Effector CD4-positive, alpha-beta T cell (primary cell): ENCODE data around the gene SNCA.

Experiments
- DNase-seq: peaks from one replicate; pipeline ENCODE4 v3.0.0-alpha.2; 2020

Gene SNCA

DNA sequence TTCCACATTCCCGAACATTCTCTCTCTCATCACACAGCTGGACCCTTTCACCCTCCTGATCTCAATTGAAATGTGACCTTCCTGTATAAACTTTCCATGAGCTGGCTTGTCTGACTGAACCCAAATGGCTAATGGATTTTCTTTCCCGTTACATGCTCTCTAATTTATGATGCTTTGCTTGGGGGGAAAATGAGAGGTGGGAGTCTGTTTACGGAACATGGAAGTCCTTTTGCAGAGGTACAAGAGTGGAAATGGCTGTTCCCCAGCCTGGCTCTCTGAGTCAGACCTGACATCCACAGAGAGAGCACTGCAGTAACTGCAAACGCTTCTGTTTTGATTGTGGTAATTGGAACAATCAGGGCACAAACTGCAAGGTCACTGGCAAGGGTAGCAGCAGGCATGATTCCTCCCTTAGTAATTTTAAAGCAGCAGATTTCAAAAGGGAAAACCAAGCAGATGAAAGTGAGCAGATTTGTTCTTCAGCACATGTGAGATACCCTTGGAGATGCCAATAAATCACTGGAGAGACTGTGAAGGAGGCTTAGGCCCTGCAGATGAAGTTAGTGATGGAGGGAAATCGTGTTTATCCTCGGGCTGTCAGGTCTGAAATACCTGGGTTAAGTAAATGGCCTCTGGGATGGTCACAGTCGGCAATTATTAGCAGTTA is 83.9 kb downstream of the SNCA start:
- no peak for DNase-seq

DNA sequence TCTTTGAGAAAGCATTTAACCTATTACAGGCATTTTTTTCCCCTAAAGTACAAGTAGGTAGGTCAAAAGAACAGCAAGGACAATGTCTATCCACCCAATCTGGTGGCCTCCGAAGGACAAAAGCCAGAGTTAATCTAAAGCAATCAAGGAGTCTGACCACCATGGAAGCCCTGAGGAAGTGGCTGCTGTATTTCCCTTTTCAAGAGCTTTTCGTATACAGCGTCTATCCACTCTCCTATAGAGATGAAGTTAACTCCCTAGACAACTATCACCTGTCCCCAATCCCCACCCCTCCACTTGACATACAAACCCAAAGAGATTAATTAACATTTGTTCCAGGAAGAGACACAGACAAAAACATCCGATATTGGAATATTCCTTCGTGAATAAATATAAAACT is 85.5 kb downstream of the SNCA start:
- DNase-seq: no peak

DNA sequence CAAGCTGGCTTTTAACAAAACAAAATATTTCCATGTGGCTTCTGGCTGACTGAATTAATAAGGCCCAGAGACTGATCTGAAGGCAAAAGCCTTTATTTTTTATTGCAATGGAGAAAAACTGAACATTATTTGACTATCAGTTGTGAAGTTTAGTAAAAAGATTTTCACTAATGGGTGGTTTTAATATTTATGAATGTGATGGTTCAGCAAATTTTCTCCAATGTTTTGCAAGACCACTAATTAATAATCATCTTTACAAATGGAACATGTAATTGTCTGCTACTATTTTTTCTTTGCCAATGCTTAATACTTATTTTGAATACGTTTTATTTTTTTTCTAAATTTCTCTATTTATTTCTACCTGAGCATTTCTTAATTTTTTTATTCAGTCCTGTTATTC is 90.6 kb downstream of the SNCA start:
- DNase-seq: no peak

DNA sequence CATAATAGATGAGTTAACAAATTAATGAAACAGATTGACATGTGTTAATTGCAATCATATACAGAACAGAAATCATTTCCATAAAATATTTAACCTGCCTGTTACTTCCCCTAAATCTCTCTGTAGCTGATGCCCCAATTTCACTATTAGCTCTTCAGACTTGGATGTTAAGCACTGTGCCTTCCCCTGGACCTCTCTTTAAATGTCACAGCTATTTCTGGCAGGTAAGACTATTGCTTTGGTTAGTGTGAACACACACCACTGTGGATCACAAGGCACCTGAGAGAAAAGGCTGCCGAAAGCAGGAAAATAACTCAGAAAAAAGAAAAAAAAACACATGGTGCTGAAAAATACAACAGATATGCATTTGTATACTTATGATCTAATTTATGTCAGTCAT is 91.3 kb downstream of the SNCA start:
- no peak for DNase-seq

DNA sequence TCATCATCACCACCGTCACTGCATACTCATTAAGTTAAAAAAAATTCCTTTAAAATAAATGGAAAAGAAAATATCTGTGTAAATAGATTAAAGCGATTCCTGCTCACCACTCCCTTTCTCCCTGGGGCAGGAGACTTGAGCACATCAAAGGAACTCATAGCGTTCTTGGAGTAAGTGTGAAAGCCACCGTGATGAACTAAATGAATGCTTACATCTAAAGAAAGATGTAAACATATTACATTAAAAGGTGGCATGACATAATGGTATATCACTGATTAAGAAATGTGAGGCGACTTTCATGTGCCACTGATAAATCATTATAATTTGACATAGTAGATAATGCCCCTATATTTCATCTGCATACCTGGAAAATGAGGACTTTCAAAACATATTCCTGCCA is 92.0 kb downstream of the SNCA start:
- no peak for DNase-seq

DNA sequence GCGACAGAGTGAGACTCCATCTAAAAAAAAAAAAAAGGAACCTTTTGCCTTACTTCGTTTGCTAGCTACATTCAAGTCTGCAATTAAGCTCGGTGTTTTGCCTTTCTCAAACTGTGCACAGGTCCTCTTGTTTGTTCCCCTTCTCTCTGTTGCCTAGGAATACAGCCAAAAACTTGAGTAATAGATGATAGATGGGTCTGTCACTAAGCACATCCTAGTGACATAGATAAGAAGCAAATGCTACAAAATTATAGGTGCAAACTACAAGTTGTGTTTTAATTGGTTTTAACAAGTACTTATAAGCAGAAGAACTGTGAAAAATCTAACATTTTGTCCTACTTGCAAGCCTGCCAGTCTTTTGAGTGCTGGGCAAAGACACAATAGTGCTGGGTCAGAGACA is 95.2 kb downstream of the SNCA start:
- no peak for DNase-seq

DNA sequence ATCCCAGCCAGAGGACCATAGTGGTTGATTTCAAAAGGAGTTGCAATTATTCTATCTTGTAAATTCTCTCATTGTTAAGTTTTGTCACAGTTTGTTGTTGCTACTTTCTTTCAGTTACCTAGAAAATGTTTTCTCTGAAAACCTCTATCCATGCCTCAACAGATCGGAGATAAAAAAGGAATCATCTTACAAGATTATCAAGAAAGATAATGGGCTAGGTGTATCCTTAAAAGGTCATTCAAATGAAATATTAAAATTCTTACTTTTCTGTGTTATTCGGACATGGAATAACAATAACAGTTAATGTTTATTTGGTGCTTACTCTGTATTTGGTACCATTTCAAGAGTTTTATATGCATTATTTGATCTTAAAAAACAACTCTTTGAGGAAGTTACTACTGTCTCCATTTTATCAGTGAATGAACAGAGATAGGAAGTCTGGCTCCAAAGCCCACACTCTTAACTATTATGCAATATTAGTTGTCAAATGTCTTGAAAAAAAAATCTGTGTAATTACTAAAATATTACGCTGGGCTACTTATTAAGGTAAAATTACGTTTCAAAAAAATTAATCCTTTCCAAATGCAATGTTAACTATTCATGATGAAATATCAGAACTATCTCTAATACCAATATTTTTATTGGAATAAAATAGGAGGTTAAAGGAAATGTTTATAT is 97.5 kb downstream of the SNCA start:
- DNase-seq: no peak

DNA sequence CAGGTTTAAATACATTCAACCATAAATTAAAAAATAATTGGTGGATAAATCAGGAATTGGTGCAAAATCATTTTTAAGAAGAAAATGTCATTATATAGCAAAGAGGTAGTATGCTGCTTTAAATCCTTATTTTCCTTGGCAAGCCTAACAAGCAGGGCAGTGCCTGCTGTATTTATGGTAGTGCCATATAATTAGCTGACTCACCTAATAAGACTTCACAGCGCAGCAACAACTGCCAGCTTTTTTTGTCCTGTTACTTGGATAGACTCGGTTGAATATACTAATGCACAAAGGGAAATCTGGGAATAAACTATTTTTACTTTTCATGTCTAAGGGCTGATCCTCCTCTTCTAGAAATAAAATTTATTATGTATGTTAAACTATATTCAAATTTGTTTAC is 99.1 kb downstream of the SNCA start:
- no peak for DNase-seq

DNA sequence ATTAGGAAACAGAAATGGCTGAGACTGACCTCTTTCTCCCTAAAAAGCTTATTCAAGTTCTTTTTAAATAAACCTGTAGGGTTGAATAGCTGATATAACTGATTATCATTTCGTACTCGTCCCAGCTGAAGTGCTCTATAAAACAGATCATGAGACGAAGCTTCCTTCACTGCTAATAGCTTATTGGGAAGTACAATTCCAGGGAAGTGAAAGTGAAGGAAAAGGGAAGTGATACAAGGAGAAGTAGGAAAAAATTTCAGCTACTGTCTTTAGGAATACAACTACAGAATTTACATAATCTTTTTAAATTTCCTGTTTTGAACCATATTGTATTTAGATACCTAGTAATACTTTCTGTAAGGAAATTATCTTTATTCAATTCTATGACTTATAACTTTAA is 103.0 kb downstream of the SNCA start:
- no peak for DNase-seq

DNA sequence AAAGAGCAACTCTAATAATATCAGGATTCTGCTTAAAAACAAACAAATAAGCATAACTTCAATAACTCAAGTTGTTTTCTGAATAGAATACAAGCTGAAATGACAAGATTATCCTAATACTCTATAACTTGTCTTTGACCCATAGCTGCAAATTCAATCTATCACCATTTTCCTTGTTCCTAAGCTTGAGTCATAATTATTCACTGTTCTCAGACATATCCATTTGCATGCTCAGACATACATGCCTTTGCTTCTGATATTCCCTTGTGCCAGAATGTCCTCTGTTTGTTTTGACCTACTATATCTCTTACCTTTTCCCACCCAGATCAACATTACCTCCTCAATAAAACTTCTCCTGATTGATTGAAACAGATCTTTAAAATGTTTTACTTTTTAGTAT is 109.7 kb downstream of the SNCA start:
- DNase-seq: no peak

DNA sequence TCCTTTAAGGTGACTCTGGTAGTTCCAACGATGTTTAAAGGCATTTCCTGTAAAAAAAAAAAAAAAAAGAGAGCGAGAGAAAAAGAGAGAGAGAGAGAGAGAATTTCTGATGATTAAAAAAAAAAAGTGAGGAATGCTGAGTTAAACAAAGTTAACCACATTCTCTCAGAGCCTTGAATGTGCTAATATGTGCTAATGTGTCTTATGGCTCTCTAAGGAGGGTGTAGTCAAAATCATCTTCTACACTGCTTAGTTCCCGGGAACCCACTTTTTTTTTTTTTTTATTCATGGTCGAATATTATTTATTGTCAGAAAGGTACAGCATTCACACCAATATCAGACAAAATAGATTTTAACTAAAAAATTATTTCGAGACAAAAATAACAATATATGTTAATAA is 111.7 kb downstream of the SNCA start:
- DNase-seq: no peak

DNA sequence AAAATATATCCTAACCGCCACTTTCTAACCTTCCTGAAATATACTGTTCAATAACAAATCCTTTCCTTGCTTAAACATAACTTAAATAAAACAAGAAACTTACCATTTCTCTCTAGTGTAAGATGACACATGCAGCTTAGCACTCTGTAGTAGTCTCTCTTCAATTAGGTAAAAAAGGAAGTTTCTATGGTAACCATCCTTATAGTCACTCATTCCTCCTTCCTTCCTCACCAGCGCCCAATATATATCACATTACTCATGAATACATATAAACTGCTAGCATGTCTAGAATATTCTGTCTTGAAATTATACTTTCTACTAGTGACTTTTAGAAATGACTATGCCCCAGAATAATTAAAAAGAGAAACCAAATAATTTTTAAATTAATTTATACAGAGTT is 112.2 kb downstream of the SNCA start:
- DNase-seq: no peak

DNA sequence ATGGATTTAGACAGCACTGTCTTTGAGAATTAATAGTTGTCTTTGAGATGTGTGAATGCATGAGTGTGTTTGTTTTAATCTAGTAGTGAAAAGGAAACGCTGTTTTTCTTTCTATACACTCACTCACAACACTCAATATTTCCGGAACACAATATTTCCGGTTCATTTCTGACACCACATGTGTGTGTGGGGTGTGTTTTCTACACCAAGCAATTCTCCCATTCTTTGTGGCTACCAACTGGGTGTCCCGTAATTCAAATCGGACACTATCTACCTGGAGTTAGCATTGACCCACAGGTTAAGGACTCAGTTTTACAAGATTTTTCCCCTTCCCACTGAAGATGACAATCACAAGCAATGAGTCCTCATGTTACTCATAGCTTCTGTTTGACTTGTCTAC is 113.9 kb downstream of the SNCA start:
- DNase-seq: no peak

DNA sequence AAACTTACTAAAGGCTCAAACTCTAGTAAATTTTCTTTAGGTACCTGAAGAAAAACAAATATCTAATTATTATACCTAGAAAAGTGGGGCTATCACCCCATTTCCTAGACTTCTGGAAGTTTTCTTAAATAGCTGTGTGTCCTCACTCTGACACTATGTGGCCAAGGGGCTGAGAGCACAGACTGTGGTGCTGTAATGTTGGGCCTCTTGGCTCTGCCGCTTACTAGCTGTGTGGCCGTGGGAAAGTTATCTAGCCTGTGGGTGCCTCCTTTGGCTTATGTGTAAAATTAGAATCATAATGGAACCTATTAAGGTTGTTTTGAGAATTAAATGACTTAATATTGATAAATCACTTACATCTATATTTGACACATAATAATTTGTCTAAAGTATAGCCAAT is 114.4 kb downstream of the SNCA start:
- DNase-seq: no peak

DNA sequence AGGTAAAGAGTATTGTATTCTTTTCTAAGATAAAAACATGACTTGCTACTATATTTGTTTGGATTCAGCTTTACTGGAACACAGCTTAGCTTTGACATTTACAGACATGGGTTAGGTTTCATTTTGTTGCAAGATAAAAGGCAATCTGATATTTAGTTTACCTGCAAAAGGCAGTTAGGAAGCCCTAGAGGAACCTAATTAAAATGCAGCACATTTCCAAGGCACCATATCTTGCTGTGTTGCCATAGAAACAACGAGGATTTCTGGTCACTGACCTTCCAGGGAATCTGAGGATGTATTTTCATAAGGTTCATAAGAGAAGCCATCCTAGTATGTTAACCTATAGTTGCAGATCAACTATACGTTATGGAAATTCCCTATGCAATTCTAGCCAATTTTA is 116.0 kb downstream of the SNCA start:
- DNase-seq: no peak

DNA sequence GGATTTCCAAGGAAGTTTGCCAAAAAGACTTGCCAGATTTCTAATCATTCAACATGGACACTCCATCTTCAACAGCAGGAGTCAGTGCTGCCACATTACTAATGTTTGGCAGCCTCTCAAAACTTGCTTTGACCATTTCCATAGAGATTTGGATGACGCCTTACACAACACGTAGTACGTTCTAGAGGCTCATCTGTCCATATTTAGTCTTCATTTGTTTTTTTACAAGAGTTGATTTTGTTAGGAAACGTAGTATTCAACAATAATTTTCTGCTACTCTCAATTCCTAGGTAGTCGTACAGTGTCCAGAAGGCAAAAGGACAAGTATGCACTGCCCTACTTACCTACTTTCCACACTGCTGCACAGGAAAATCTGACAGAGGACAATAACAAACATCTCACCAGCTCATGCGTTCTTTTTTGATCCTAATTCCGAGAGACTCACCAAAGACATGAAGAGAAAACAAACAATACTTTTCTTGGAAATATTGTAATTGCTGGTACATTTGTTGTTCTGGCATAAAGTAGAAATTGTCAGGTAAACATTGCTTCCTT is 117.3 kb downstream of the SNCA start:
- no peak for DNase-seq

DNA sequence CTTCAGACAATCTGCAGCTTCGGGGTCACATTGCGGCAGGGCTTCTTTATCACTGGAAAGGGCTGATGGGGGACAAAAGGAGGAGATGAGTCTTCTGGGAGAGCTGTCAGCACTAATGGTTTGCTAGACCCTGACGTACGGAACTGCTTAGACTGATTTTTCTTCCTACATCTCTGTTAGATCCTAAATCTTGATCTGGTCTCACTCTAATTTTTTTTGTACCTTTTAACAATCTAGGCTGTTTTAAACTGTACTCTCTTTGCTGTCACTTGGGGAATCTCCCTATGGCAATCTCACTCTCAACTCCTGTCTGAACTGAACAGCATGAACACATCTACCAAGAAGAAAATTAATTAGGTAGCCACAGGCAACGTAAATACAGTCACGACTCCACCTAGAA is 120.1 kb downstream of the SNCA start:
- no peak for DNase-seq

DNA sequence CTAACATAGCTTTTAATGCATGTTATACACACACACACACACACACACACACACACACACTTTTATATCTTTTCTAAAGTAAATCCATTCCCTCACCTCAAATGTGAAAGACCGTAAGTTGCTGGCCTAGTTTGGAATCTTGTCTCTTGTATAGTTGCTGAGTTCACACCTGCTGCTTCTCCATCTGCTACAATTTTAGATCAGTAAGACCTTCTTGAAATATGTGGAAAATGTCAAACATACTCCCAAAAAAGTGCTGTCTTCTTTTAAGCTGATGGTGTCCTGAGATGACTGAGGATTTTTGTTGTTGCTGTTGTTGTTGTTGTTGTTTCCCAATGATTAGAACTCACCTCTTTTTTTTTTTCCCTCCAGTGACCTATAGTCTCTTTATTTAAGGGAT is 121.3 kb downstream of the SNCA start:
- DNase-seq: no peak

DNA sequence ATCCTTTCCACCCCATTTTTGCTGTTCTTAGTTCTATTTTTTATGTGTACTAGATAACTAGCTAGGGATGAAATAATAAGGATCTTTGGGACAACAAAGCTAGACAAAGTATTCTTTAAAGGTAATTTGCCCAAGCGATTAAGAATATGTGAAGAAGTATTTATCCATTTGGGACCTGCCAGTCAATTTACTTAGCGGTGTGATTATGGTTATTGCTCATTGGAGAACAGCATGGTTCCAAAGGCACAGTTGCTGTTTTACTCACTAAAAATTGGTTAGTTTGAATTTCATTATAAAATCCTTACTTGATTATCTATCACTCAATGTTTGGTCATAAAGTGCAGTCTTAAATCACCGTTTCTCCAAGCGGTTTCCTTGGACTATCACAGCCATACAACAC is 124.1 kb downstream of the SNCA start:
- DNase-seq: no peak

DNA sequence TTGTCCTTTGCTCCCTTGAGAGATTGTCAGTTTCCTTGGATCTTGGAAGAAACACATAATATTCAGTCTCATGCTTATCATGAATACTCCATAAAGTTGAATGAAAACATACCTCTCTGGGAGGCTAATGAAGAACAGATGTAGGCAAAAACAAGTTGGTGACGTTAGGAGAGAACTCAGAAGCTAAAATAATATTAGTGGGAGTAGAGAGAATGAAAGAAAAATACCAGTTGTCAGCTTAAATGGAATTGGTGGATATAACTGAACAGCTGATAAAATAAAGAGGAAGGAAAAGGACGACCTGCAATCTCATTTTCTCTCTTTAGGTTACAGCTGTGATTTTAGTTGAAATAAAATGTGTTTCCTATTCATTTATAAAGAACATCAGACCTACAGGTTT is 124.8 kb downstream of the SNCA start:
- DNase-seq: no peak

DNA sequence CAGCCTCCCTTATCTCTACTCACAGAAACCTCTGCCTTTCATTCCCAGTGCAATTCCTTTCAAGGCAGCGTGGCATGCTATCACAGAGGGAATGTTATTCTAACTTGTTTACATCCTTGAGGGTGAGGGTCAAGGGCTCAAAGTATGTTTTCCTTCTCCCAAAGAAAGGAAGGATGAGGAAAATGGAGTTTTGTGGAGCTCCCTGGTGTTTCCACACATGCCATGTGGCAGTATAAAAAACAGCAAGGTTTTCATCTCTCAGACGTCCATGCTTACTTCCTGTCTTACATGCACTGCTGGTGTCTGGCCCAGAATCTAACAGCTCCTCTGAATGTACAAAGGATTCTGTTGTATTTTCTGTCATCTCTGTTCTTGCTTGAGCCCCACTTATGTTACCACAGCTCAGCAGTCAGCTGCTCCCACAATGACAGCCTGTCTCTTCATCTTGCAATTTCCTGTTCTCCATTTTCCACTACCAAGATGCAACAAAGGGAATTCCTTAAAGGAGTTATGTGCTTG is 128.0 kb downstream of the SNCA start:
- no peak for DNase-seq

DNA sequence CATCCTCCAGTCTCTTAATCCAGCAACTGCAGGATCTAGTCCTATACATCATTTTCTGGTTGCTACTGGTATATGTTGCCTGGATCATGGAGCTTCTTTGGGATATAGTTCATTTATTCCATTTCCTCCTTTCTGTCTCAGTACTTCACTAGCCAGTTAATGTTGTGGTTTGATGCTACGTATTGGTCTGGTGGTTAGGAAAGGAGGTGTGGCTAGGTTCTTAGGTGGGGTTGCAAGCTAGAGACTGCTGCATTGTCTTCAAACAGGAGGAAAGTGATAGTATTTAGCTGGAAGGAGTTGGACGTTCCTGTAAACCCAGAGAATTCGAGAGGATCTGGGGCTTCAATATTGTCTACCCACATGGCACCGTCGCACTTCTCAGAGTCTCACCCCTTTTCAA is 129.5 kb downstream of the SNCA start:
- DNase-seq: no peak

DNA sequence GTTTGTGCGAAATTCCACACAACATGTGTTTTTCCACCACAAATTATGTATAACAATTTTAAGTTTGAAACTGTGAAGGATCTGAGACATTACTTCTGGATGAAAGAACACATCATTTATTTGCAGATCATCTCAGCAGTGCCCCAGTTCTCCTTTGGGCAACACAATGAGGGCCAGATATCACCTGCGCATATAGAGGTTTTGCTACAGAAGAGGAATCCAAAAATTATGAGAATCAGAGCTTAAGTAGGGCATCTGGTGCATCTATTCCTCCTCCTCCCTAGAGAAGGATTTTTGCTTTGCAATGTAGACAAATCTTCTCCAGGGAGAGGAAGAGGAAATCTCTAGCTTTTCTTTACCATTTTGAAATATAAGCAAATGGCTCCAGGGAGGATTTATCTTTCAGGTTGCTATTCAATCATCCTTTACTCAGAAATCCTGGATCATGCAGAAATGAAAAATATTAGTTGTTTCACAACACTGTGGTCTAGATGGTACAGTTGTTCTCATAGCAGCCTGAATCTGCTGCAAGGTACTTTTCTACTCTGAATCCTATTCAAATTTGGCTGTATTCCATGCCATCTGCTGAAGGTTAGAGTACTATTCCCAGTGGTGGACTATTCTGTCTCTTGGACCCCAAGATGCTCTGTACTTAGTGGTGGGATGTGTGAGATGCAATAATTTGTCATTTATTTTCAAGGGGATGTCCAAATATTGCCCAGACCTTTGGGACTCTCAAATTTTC is 132.1 kb downstream of the SNCA start:
- no peak for DNase-seq
